K562 (cell line): ENCODE measurements around the gene MAPK8IP1.

Source experiments
- EGR1 ChIP-seq: fragments of 450-650 bp; conservative IDR thresholded peaks from 2 replicates; pipeline ENCODE4 v1.6.1; 2017; ENCODE audit warnings: mild to moderate bottlenecking
- EZH2 ChIP-seq: IDR thresholded peaks from 2 replicates; pipeline ENCODE4 v1.6.1; 2012; ENCODE audit warnings: low read depth, mild to moderate bottlenecking, inconsistent platforms, low read length, borderline replicate concordance
- MYC ChIP-seq, 2 experiments: fragments of 250-450 bp in 1 of 2; sonication (Bioruptor Pico) in 1 of 2; IDR thresholded peaks; 2 replicates each; pipeline versions ENCODE4 v1.5.1 to v1.6.1; 2012 to 2021; ENCODE audit warnings: low read depth in 2 of 2, borderline replicate concordance in 1 of 2, improper control_type of control experiment in 1 of 2, low read length in 1 of 2, mild to moderate bottlenecking in 1 of 2, moderate library complexity in 1 of 2
- STAG1 ChIP-seq: sonication (generic); formaldehyde crosslinking; IDR thresholded peaks from 2 replicates; pipeline ENCODE4 v1.5.0; 2020; ENCODE audit warnings: missing genetic modification reagents, borderline replicate concordance
- ZNF764 ChIP-seq: fragments of 250-450 bp; sonication (Bioruptor Pico); IDR thresholded peaks from 2 replicates; pipeline ENCODE4 v1.4.0; 2020; ENCODE audit warnings: low read depth, mild to moderate bottlenecking, moderate library complexity
- TF ChIP-seq, protein P1 (sequence below), 2 experiments: fragments of 450-650 bp in 1 of 2; sonication (generic) in 1 of 2; formaldehyde crosslinking in 1 of 2; IDR thresholded peaks in 1 of 2; conservative IDR thresholded peaks in 1 of 2; 2 replicates each; pipeline versions ENCODE4 v1.6.1 to v1.8.1; 2016 to 2023; ENCODE audit warnings: mild to moderate bottlenecking in 2 of 2, moderate library complexity in 2 of 2, inconsistent platforms in 1 of 2, missing genetic modification reagents in 1 of 2

DNA sequence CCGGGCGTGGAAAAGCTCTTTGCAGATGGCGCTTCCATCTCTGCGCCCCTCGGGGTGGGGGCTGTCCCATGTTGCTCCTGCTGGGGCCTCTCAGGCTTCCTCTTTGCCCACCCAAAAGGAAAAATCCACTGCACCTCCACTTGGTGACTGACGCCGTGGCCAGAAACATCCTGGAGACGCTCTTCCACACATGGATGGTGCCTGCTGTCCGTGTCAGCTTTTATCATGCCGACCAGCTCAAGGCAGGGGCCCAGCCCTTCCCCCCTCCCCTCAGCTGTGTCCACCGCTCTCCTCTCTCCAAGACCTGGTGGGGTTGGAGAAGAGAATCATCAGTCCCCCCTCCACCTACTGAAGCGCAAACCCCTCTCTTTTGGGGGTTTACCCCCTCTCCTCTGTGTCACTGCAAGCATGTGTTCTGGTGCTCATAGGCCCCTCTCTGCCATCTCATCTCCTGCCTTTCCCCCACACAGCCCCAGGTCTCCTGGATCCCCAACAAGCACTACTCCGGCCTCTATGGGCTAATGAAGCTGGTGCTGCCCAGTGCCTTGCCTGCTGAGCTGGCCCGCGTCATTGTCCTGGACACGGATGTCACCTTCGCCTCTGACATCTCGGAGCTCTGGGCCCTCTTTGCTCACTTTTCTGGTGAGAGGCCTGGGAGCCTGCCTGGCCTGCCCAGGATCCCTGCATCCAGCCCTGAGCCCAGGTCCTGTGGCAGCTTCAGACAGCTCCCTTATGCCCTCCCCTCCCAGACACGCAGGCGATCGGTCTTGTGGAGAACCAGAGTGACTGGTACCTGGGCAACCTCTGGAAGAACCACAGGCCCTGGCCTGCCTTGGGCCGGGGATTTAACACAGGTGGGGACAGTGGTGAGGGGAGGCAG lies 38.8 kb downstream of the MAPK8IP1 start:
- no peak for TF ChIP-seq MYC (IDR thresholded peaks at IDR 0.05; ENCODE audit: low read depth, low read length)
- no peak for TF ChIP-seq MYC (CRISPR knock-in tag; IDR thresholded peaks at IDR 0.05; ENCODE audit: borderline replicate concordance, low read depth)
- no peak for TF ChIP-seq EZH2
- TF ChIP-seq STAG1 = 0 out of 2 replicates have a peak, but pooled peaks have one; percentile 12
- no peak for TF ChIP-seq EGR1
- TF ChIP-seq, protein P1, sequence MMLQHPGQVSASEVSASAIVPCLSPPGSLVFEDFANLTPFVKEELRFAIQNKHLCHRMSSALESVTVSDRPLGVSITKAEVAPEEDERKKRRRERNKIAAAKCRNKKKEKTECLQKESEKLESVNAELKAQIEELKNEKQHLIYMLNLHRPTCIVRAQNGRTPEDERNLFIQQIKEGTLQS (IDR thresholded peaks at IDR 0.05) = no peak
- TF ChIP-seq, protein P1 (CRISPR knock-in tag; conservative IDR thresholded peaks at IDR 0.05) = no peak
- no peak for TF ChIP-seq ZNF764 (CRISPR knock-in tag)
